A549 (cell line): Measurements from ENCODE around the gene TMEM86B.

Experiments
- MAFK ChIP-seq: fragments of 450-650 bp; IDR thresholded peaks from 2 replicates; pipeline ENCODE4 v1.6.1; 2014; ENCODE audit not compliant: partially characterized antibody
- POLR2A ChIP-seq: IDR thresholded peaks from 2 replicates; pipeline ENCODE4 v1.6.1; 2012; ENCODE audit warnings: mild to moderate bottlenecking, low read length
- TF ChIP-seq, protein P1 (sequence below): fragments of >200 bp; sonication (Bioruptor Twin); formaldehyde crosslinking; IDR thresholded peaks from 3 replicates; pipeline ENCODE4 v1.5.1; 2016

DNA sequence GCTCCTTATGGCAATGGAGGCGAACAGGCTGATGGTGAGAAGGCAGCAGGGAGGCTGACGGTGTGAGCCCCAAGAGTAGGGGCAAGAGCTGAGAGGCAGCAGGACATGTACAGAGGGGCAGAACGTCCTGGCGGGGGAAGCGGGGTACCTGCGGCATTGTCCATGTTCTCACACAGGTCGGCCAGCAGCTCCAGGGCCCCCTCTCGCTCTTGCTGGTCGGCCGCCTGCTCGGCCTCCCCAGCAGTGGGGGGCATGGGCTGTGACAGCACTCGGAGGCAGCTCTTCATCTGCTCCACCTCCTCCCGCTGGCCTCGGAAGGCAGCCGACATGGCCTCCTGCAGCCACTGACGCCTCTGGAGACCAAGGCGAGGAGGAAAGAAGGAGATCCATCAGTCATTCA, 48.9 kb upstream of the TMEM86B start:
- TF ChIP-seq POLR2A (no peak), MAFK (no peak)
- TF ChIP-seq, protein P1, sequence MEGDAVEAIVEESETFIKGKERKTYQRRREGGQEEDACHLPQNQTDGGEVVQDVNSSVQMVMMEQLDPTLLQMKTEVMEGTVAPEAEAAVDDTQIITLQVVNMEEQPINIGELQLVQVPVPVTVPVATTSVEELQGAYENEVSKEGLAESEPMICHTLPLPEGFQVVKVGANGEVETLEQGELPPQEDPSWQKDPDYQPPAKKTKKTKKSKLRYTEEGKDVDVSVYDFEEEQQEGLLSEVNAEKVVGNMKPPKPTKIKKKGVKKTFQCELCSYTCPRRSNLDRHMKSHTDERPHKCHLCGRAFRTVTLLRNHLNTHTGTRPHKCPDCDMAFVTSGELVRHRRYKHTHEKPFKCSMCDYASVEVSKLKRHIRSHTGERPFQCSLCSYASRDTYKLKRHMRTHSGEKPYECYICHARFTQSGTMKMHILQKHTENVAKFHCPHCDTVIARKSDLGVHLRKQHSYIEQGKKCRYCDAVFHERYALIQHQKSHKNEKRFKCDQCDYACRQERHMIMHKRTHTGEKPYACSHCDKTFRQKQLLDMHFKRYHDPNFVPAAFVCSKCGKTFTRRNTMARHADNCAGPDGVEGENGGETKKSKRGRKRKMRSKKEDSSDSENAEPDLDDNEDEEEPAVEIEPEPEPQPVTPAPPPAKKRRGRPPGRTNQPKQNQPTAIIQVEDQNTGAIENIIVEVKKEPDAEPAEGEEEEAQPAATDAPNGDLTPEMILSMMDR, result no peak
